Occipital lobe (tissue), 2 donors: ENCODE data around the gene TBCD. TPM values are rescaled to one million over a fixed set of nuclear protein-coding genes. Genes with fewer than 3 reads are reported as not detected.

ENCODE experiments used
- DNase-seq: peaks from one replicate; lab custom pipeline; 2025; lab: John Stamatoyannopoulos, UW
- total RNA-seq: library from RNA; depleted of rRNA; stranded (reverse); fragments of >200 nt; gene quantifications from one replicate; pipeline ENCODE4 v1.2.3, GENCODE V29; 2014

Gene TBCD
- total RNA-seq, 1 donor from 2014 or later = 58.2 TPM

- no peak for DNase-seq
Measured at GRCh38 chr17:82849076-82849945, 97.4 kb downstream of the TBCD start.

- no peak for DNase-seq
Measured at GRCh38 chr17:82851381-82851780, 99.5 kb downstream of the TBCD start.

GRCh38 chr17:82854226-82854625, 102.4 kb downstream of the TBCD start:
- DNase-seq = no peak

- DNase-seq = no peak
Measured at GRCh38 chr17:82856361-82856760, 104.5 kb downstream of the TBCD start.

- DNase-seq = no peak
Measured at GRCh38 chr17:82858376-82859126, 106.7 kb downstream of the TBCD start.

- DNase-seq = no peak
Measured at GRCh38 chr17:82859431-82860403, 107.9 kb downstream of the TBCD start.

- no peak for DNase-seq
Measured at GRCh38 chr17:82860606-82861392, 108.9 kb downstream of the TBCD start.

GRCh38 chr17:82861393-82861775, 109.5 kb downstream of the TBCD start:
- DNase-seq = no peak

- DNase-seq = no peak
Measured at GRCh38 chr17:82862191-82862590, 110.3 kb downstream of the TBCD start.

GRCh38 chr17:82862737-82863382, 111.0 kb downstream of the TBCD start:
- DNase-seq = no peak

- no peak for DNase-seq
Measured at GRCh38 chr17:82863383-82863940, 111.6 kb downstream of the TBCD start.

- peak; percentile 34 for DNase-seq
Measured at GRCh38 chr17:82863941-82864712, 112.3 kb downstream of the TBCD start.

- no peak for DNase-seq
Measured at GRCh38 chr17:82864713-82865248, 112.9 kb downstream of the TBCD start.

- DNase-seq = no peak
Measured at GRCh38 chr17:82865274-82865673, 113.4 kb downstream of the TBCD start.

- no peak for DNase-seq
Measured at GRCh38 chr17:82865774-82866395, 114.0 kb downstream of the TBCD start.

GRCh38 chr17:82866590-82867191, 114.8 kb downstream of the TBCD start:
- DNase-seq = peak; percentile 39

- DNase-seq = no peak
Measured at GRCh38 chr17:82867763-82868325, 116.0 kb downstream of the TBCD start.
